B cell (primary cell): ENCODE results near the gene NPFF. TPM values are rescaled to one million over a fixed set of nuclear protein-coding genes. Genes with fewer than 3 reads are reported as not detected.

Source experiments
- ATAC-seq: fragments of 200-7000 bp; cut with Tn5 transposase; one replicate; pipeline ENCODE4 v1.10.0; 2021; ENCODE audit warnings: low read depth, mild to moderate bottlenecking, moderate number of reproducible peaks, moderate library complexity
- CTCF ChIA-PET: fragments of 350-600 bp; sonication (Branson Sonifier 250); formaldehyde crosslinking; loops from one replicate; lab custom pipeline; 2021; ENCODE audit warnings: antibody characterized with exemption, inconsistent platforms; lab: Charles Lee
- POLR2A ChIA-PET: fragments of 350-600 bp; sonication (Branson Sonifier 250); formaldehyde crosslinking; loops from one replicate; lab custom pipeline; 2021; ENCODE audit warnings: antibody characterized with exemption; lab: Charles Lee
- DNase-seq: peaks from one replicate; pipeline ENCODE4 v3.0.0; 2013
- H2AFZ ChIP-seq: 2 replicates; pipeline ENCODE4 v1.6.1; 2012; ENCODE audit warnings: mild to moderate bottlenecking, low read depth, low read length; ENCODE audit not compliant: insufficient read depth, poor library complexity, severe bottlenecking
- H3K27ac ChIP-seq, 2 donors: 1 replicate in 1 of 2; 2 replicates in 1 of 2; pipeline ENCODE4 v1.5.1; 2012 to 2013; ENCODE audit warnings: low read length in 2 of 2, mild to moderate bottlenecking in 2 of 2, moderate library complexity in 1 of 2
- H3K27me3 ChIP-seq, 4 experiments: fragments of 200-600 bp in 1 of 4; sonication (generic) in 1 of 4; replicated peaks in 1 of 4; 1 replicate in 2 of 4; 2 replicates in 2 of 4; pipeline versions ENCODE4 v1.6.1 to v1.7.0; 2013 to 2016; ENCODE audit warnings: low read length in 3 of 4, mild to moderate bottlenecking in 2 of 4, mixed read lengths in 1 of 4, moderate library complexity in 1 of 4; ENCODE audit not compliant: insufficient read depth in 4 of 4, control insufficient read depth in 3 of 4; ENCODE audit errors: control extremely low read depth in 1 of 4
- H3K36me3 ChIP-seq, 2 experiments: replicated peaks in 1 of 2; 1 replicate in 1 of 2; 2 replicates in 1 of 2; pipeline versions ENCODE4 v1.6.1 to v1.7.1; 2013; ENCODE audit warnings: low read length in 1 of 2; ENCODE audit not compliant: insufficient read depth in 2 of 2, control insufficient read depth in 1 of 2; ENCODE audit errors: control extremely low read depth in 1 of 2, extremely low read depth in 1 of 2
- H3K4me1 ChIP-seq, 2 donors: fragments of 200-600 bp in 1 of 2; sonication (generic) in 1 of 2; 1 replicate in 1 of 2; 2 replicates in 1 of 2; pipeline versions ENCODE4 v1.5.1 to v1.6.1; 2013 to 2017; ENCODE audit warnings: low read length in 2 of 2; ENCODE audit not compliant: control insufficient read depth in 2 of 2, insufficient read depth in 2 of 2
- H3K4me2 ChIP-seq: replicated peaks from 2 replicates; pipeline ENCODE3; 2012; ENCODE audit warnings: mild to moderate bottlenecking, low read depth, low read length; ENCODE audit not compliant: poor library complexity, severe bottlenecking
- H3K4me3 ChIP-seq, 5 experiments: fragments of 200-600 bp in 1 of 5; sonication (generic) in 1 of 5; 1 replicate in 3 of 5; 2 replicates in 2 of 5; pipeline versions ENCODE4 v1.5.1 to v1.7.0; 2011 to 2016; ENCODE audit warnings: low read length in 4 of 5, mild to moderate bottlenecking in 4 of 5, low read depth in 2 of 5, control low read depth in 1 of 5, moderate library complexity in 1 of 5; ENCODE audit not compliant: insufficient read depth in 1 of 5; ENCODE audit errors: control extremely low read depth in 1 of 5, extremely low read depth in 1 of 5
- H3K79me2 ChIP-seq: fragments of 200-600 bp; sonication (generic); one replicate; pipeline ENCODE4 v1.6.0; 2016; ENCODE audit warnings: low read length; ENCODE audit not compliant: control insufficient read depth, insufficient read depth
- H3K9ac ChIP-seq: fragments of 200-600 bp; sonication (generic); 2 replicates; pipeline ENCODE4 v1.6.1; 2017; ENCODE audit warnings: mild to moderate bottlenecking, low read length, moderate library complexity
- H3K9me3 ChIP-seq, 3 donors: one replicate each; pipeline versions ENCODE4 v1.6.1 to v1.7.1; 2013; ENCODE audit warnings: low read length in 2 of 3; ENCODE audit not compliant: control insufficient read depth in 2 of 3, insufficient read depth in 1 of 3; ENCODE audit errors: control extremely low read depth in 1 of 3
- H4K20me1 ChIP-seq: 2 replicates; pipeline ENCODE4 v1.6.0; 2012; ENCODE audit warnings: mild to moderate bottlenecking, low read length; ENCODE audit not compliant: insufficient read depth, control insufficient read depth, poor library complexity, severe bottlenecking
- H3K27ac Mint-ChIP-seq: one replicate; pipeline ENCODE4 v1.8.0; 2021; ENCODE audit warnings: mixed read lengths
- H3K27me3 Mint-ChIP-seq: one replicate; pipeline ENCODE4 v1.8.0; 2021; ENCODE audit warnings: mixed read lengths
- H3K4me1 Mint-ChIP-seq: one replicate; pipeline ENCODE4 v1.8.0; 2021; ENCODE audit warnings: mixed read lengths
- H3K4me3 Mint-ChIP-seq: one replicate; pipeline ENCODE4 v1.8.0; 2021; ENCODE audit warnings: mixed read lengths
- H3K9me3 Mint-ChIP-seq: one replicate; pipeline ENCODE4 v1.8.0; 2022; ENCODE audit warnings: mixed read lengths; ENCODE audit not compliant: insufficient read depth
- EZH2 ChIP-seq: IDR thresholded peaks from 2 replicates; pipeline ENCODE4 v1.6.1; 2012; ENCODE audit warnings: borderline replicate concordance, low read depth, mild to moderate bottlenecking, moderate library complexity, low read length; ENCODE audit not compliant: insufficient read depth, poor library complexity, severe bottlenecking
- WGBS: methylation state at CpG from one replicate; pipeline ENCODE4 v1.1.5; 2013; ENCODE audit warnings: missing lambda C conversion rate; ENCODE audit not compliant: insufficient coverage; 5-methylcytosine and 5-hydroxymethylcytosine counted together
- intact Hi-C: fragments of 100-400 bp; cut with micrococcal nuclease; formaldehyde crosslinking; loops from one replicate; pipeline ENCODE4 v1.10.0; 2022
- polyA plus RNA-seq: library from polyadenylated mRNA; depleted of rRNA; stranded (reverse); fragments of >200 nt; gene quantifications from 2 replicates; pipeline ENCODE4 v1.2.3, GENCODE V29; 2012
- total RNA-seq, 2 donors: library from RNA; stranded (reverse); fragments of 120-200 nt in 1 of 2; gene quantifications; 1 replicate in 1 of 2; 2 replicates in 1 of 2; pipeline versions ENCODE4 v1.2.3 to v1.2.4, GENCODE V29; 2013 to 2022
- TF ChIP-seq, protein P1 (sequence below): fragments of 200-600 bp; IDR thresholded peaks from one replicate; pipeline ENCODE4 v1.8.0; 2022; ENCODE audit warnings: antibody characterized with exemption, mild to moderate bottlenecking

The NPFF gene
- total and polyA plus RNA-seq, 2 donors (not counting 1 experiment from before 2014, with no cell fraction given) = 0.34 TPM; not detected in 1

DNA sequence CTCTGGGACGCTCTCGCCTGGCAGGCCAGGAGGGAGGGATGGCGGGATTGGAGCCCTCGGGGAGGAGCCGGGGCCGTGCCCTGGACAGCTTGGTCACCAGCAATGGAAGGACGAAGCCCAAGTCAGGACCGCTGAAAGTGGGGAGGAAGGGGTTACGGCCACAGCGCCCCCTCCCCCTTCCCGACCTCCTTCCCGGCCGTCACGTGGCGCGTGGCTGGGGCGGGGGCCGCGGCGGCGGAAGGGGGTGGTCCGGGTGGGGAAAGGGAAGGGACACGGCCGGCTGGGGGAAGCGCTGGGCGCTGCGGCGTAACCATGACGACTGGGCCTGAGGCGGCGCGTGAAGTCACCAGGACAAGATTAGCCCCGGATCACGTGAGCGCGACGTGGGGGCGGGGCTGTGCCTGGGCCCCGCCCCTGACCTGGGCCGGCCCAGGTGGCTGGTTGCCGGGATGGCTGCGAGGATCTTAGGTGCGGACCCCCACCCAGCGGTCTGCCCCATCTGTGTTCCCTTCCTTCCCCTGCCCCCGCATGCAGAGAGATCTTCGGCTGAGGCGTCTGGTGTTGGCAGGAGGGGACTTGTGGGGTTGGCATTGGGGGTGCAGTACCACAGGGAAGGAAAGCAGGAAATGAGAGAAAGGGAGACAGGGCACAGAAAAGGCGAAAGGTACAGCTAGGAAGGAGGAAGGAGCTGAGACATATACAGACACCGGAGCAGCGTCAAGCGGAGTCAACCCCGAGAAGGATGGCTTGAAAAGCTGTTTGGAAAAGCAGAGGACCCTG, 14.3 kb downstream of the NPFF start:
- H3K4me3 ChIP-seq = peak overlapping the region; percentile 51 to 68 (median 61)
- no peak for TF ChIP-seq EZH2
- TF ChIP-seq, protein P1, sequence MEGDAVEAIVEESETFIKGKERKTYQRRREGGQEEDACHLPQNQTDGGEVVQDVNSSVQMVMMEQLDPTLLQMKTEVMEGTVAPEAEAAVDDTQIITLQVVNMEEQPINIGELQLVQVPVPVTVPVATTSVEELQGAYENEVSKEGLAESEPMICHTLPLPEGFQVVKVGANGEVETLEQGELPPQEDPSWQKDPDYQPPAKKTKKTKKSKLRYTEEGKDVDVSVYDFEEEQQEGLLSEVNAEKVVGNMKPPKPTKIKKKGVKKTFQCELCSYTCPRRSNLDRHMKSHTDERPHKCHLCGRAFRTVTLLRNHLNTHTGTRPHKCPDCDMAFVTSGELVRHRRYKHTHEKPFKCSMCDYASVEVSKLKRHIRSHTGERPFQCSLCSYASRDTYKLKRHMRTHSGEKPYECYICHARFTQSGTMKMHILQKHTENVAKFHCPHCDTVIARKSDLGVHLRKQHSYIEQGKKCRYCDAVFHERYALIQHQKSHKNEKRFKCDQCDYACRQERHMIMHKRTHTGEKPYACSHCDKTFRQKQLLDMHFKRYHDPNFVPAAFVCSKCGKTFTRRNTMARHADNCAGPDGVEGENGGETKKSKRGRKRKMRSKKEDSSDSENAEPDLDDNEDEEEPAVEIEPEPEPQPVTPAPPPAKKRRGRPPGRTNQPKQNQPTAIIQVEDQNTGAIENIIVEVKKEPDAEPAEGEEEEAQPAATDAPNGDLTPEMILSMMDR = no peak
- Mint-ChIP-seq H3K27ac (peak overlapping the region; percentile 96), H3K4me3 (peak overlapping the region; percentile 98), H3K9me3 (no peaks in the 10 kb centered on the region), H3K27me3 (no peaks in the 10 kb centered on the region), H3K4me1 (peaks cover 23% of the 10 kb centered on the region)
- H2AFZ ChIP-seq = peak overlapping the region; percentile 71
- intact Hi-C loops = loop anchor here (1.0 to 2.0 kb wide), 4 partner anchors 8 to 172 kb away; partner anchors contain the start of genes AAAS, PCBP2, PRR13 and TARBP2
- WGBS = under 1% methylated on average over 46 of the region's 52 CpGs
- ChIA-PET CTCF (interaction anchor here (1.0 to 2.0 kb wide), 4 partner anchors 11 to 148 kb away, joined by 3 to 12 read pairs (median 4); no protein-coding TSS in a partner anchor), POLR2A (interaction anchor here (0.5 to 2.2 kb wide), 6 partner anchors 8 to 172 kb away, joined by 3 to 14 read pairs (median 3); partner anchors contain the start of genes AAAS, PRR13 and TARBP2)
- H3K36me3 ChIP-seq = peaks cover 0 to under 1% of the 10 kb centered on the region in 2 experiments
- no peaks in the 10 kb centered on the region for H3K79me2 ChIP-seq
- no peaks in the 10 kb centered on the region for H3K9me3 ChIP-seq
- peak overlapping the region; percentile 69 for H3K9ac ChIP-seq
- peak; percentile 95 for ATAC-seq
- no peaks in the 10 kb centered on the region for H4K20me1 ChIP-seq
- H3K4me2 ChIP-seq = peak overlapping the region; percentile 93
- peak; percentile 95 for DNase-seq
- no peaks in the 10 kb centered on the region for H3K27me3 ChIP-seq
- H3K27ac ChIP-seq = peak overlapping the region; percentile 84 to 90
- H3K4me1 ChIP-seq = peaks cover 16 to 21% of the 10 kb centered on the region in 2 donors
